ENCODE data around the gene DNAJB6.

The DNAJB6 gene

GRCh38 chr7:157310676-157311185 lies 26.1 kb upstream of the DNAJB6 start:
- TF ChIP-seq CTCF (IDR thresholded peaks at IDR 0.05): no peak

DNA sequence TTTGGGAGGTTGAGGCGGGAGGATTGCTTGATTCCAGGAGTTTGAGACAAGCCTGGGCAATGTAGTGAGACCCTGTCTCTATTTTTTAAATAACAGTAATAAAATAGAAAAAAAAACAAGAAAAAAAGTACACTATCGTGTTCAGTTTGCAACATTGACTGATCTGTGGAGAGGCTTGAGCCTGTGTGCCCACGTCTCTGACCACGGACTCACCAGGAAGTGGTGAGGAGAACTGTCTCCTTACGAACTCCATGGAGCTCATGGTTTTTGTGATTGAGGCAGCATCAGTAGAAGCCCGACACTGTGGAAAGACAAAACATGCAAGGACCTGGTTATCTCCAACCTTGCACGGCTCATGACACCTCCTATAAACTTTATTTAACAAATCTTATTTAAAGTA lies 23.9 kb upstream of the DNAJB6 start:
- TF ChIP-seq CTCF (IDR thresholded peaks at IDR 0.05): no peak

- TF ChIP-seq CTCF (IDR thresholded peaks at IDR 0.05): no peak
These were observed 23.2 kb upstream of the DNAJB6 start for GRCh38 chr7:157313645-157314044.

GRCh38 chr7:157318015-157318706 lies 18.6 kb upstream of the DNAJB6 start:
- no peak for TF ChIP-seq CTCF (IDR thresholded peaks at IDR 0.05)

DNA sequence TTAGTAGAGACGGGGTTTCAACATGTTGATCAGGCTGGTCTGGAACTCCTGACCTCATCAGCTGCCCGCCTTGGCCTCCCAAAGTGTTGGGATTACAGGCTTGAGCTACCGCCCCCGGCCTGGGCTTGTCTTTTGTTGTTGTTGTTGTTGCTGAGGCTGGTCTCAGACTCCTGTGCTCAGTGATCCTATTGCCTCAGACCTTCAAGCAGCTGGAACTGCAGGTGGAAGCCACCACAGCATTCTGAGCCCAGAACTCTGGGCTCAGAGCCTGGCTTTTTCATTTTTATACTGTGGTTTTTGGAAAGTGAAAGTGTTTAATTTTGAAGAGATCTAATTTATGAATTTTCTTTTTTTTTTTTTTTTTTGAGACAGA lies 16.2 kb upstream of the DNAJB6 start:
- TF ChIP-seq CTCF (IDR thresholded peaks at IDR 0.05): no peak

DNA sequence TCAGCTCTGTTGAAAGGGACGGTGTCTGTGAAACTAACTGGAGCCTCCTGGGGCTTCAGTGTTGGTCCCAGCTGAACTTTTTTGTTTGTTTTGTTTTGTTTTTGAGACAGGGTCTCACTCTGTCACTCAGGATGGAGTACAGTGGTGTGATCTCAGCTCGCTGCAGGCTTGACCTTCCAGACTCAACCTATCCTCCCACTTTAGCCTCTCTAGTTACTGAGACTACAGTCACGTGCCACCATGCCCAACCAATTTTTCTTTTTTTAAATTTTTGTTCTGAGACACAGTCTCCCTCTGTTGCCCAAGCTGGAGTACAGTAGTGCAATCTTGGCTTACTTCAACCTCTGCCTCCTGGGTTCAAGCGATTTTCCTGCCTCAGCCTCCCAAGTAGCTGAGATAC lies 13.4 kb upstream of the DNAJB6 start:
- TF ChIP-seq CTCF (IDR thresholded peaks at IDR 0.05): no peak

- no peak for TF ChIP-seq CTCF (IDR thresholded peaks at IDR 0.05)
These were observed 7.4 kb upstream of the DNAJB6 start for GRCh38 chr7:157329447-157329846.

DNA sequence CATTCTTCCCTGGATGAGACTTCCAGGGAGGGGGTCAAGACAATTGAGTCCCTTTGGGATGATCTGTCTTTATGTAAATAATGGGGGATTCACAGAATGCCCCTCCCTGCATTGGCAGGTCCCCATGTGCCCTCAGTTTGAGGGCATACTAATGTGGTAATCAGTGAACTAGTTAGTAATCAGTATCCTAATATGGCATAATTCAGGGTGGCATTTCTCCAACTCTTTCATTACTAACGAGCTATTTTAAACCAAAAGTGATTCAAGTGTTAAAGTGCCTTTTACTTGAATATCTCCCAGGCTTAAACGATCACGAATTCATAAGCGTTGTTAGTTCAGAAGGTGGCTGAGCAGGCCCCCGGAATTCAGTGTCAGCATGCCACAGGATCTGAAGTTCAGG lies 1.6 kb upstream of the DNAJB6 start:
- TF ChIP-seq CTCF (IDR thresholded peaks at IDR 0.05): no peak
